HepG2 (cell line): ENCODE data around the gene PIAS3. TPM values are rescaled to one million over a fixed set of nuclear protein-coding genes. Genes with fewer than 3 reads are reported as not detected.

Source experiments
- ADNP ChIP-seq: sonication (generic); formaldehyde crosslinking; IDR thresholded peaks from 2 replicates; pipeline ENCODE4 v1.4.0; 2020; ENCODE audit warnings: missing genetic modification reagents
- MATR3 ChIP-seq: sonication (generic); formaldehyde crosslinking; IDR thresholded peaks from 2 replicates; pipeline ENCODE4 v1.4.0; 2020; ENCODE audit warnings: missing genetic modification reagents
- NR3C1 ChIP-seq: sonication (generic); formaldehyde crosslinking; IDR thresholded peaks from 2 replicates; pipeline ENCODE4 v1.4.0; 2020; ENCODE audit warnings: missing genetic modification reagents
- RAD21 ChIP-seq: fragments of 450-650 bp; formaldehyde crosslinking; IDR thresholded peaks from 2 replicates; pipeline ENCODE4 v1.5.0; 2020; ENCODE audit warnings: mild to moderate bottlenecking
- REST ChIP-seq, 2 experiments: IDR thresholded peaks; 2 replicates each; pipeline ENCODE4 v1.6.1; 2011 to 2012; ENCODE audit warnings: low read length in 2 of 2, borderline replicate concordance in 1 of 2, low read depth in 1 of 2, mild to moderate bottlenecking in 1 of 2, moderate library complexity in 1 of 2
- RXRB ChIP-seq: IDR thresholded peaks from 2 replicates; pipeline ENCODE4 v1.6.1; 2016; ENCODE audit warnings: borderline replicate concordance, missing genetic modification reagents, missing compliant biosample characterization
- SALL2 ChIP-seq: sonication (generic); formaldehyde crosslinking; IDR thresholded peaks from 2 replicates; pipeline ENCODE4 v1.8.1; 2023; ENCODE audit warnings: mild to moderate bottlenecking, missing genetic modification reagents, inconsistent platforms
- SKI ChIP-seq: fragments of 450-650 bp; IDR thresholded peaks from one replicate; pipeline ENCODE4 v1.6.1; 2018; ENCODE audit warnings: mild to moderate bottlenecking; ENCODE audit not compliant: partially characterized antibody
- ZBTB1 ChIP-seq: sonication (generic); formaldehyde crosslinking; IDR thresholded peaks from 2 replicates; pipeline ENCODE4 v1.4.0; 2020; ENCODE audit warnings: missing genetic modification reagents, borderline replicate concordance
- ZNF180 ChIP-seq: sonication (generic); formaldehyde crosslinking; IDR thresholded peaks from 2 replicates; pipeline ENCODE4 v1.4.0; 2020; ENCODE audit warnings: low read depth, missing genetic modification reagents, borderline replicate concordance
- ZNF512B ChIP-seq: sonication (generic); formaldehyde crosslinking; IDR thresholded peaks from 2 replicates; pipeline ENCODE4 v1.5.1; 2020; ENCODE audit warnings: missing genetic modification reagents, mild to moderate bottlenecking, borderline replicate concordance
- polyA plus RNA-seq, 8 experiments: library from polyadenylated mRNA; depleted of rRNA in 3 of 8; stranded (reverse) in 7 of 8; unstranded in 1 of 8; fragments of >200 nt; fragmentation: Illumina TruSeq in 4 of 8; extraction: Trizol in 4 of 8; gene quantifications; 2 replicates each; pipeline versions ENCODE4 v1.2.1 to v1.2.3, GENCODE V29; 2011 to 2016; ENCODE audit warnings: low read depth in 4 of 8, missing spikeins in 1 of 8, mixed read lengths in 1 of 8; ENCODE audit not compliant: insufficient read depth in 1 of 8
- total RNA-seq, 5 experiments: library from RNA; depleted of rRNA; stranded (reverse); fragments of >200 nt; fragmentation: Illumina TruSeq; extraction: Trizol; gene quantifications; 2 replicates each; pipeline ENCODE4 v1.2.3, GENCODE V29; 2016; ENCODE audit warnings: low read depth in 1 of 5
- TF ChIP-seq, protein P1 (sequence below): IDR thresholded peaks from 2 replicates; pipeline ENCODE4 v1.6.1; 2016; ENCODE audit warnings: low read depth

Gene PIAS3
- total and polyA plus RNA-seq, 2 of the 13 experiments (the other 11 are each of a cell fraction or from before 2014, with no cell fraction given) = 3.7 to 8.0 TPM

GRCh38 chr1:145893306-145894055 lies 34.6 kb upstream of the PIAS3 start (continued):
- TF ChIP-seq, protein P1, sequence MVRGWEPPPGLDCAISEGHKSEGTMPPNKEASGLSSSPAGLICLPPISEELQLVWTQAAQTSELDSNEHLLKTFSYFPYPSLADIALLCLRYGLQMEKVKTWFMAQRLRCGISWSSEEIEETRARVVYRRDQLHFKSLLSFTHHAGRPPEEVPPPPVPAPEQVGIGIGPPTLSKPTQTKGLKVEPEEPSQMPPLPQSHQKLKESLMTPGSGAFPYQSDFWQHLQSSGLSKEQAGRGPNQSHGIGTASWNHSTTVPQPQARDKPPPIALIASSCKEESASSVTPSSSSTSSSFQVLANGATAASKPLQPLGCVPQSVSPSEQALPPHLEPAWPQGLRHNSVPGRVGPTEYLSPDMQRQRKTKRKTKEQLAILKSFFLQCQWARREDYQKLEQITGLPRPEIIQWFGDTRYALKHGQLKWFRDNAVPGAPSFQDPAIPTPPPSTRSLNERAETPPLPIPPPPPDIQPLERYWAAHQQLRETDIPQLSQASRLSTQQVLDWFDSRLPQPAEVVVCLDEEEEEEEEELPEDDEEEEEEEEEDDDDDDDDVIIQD = 0 out of 2 replicates have a peak, but pooled peaks have one; percentile 27
- TF ChIP-seq REST (IDR thresholded peaks at IDR 0.05; ENCODE audit: borderline replicate concordance in 1 of 2, low read depth in 1 of 2, low read length in 2 of 2) (no peak), ADNP (CRISPR knock-in tag) (no peak), RXRB (peak; percentile 42; the same call in 1 of the 2 replicates), RAD21 (CRISPR knock-in tag) (no peak), ZNF180 (CRISPR knock-in tag) (no peak), NR3C1 (no peak), SKI (peak; percentile 70), MATR3 (no peak), ZBTB1 (CRISPR knock-in tag) (no peak), SALL2 (CRISPR knock-in tag) (no peak), ZNF512B (CRISPR knock-in tag) (no peak)
- TF ChIP-seq, all 625 proteins: peak for 11
